Measurements from ENCODE around the gene CERS6. TPM values are rescaled to one million over a fixed set of nuclear protein-coding genes. Genes with fewer than 3 reads are reported as not detected.

The CERS6 gene
- total RNA-seq, 1 donor from 2014 or later: 9.3 TPM

GRCh38 chr2:168608796-168609195, 152.7 kb downstream of the CERS6 start:
- ATAC-seq (no peak), DNase-seq (ENCODE audit: low spot score) (no peak)
- intact Hi-C loops (cut with DNase I): no loop called here

GRCh38 chr2:168611091-168611490, 155.0 kb downstream of the CERS6 start:
- intact Hi-C loops (cut with DNase I): no loop called here
- DNase-seq (ENCODE audit: low spot score) (no peak), ATAC-seq (no peak)

GRCh38 chr2:168611896-168612650, 156.0 kb downstream of the CERS6 start:
- intact Hi-C loops (cut with DNase I): no loop called here
- ATAC-seq (no peak), DNase-seq (ENCODE audit: low spot score) (no peak)

GRCh38 chr2:168612719-168613118, 156.6 kb downstream of the CERS6 start:
- ATAC-seq (no peak), DNase-seq (ENCODE audit: low spot score) (no peak)
- intact Hi-C loops (cut with DNase I): no loop called here

- intact Hi-C loops (cut with DNase I): no loop called here
- no peak for ATAC-seq
- DNase-seq (ENCODE audit: low spot score): no peak
These were observed 157.5 kb downstream of the CERS6 start for GRCh38 chr2:168613551-168613950.

GRCh38 chr2:168614172-168615018, 158.3 kb downstream of the CERS6 start:
- intact Hi-C loops (cut with DNase I): no loop called here
- ATAC-seq: no peak
- no peak for DNase-seq (ENCODE audit: low spot score)

GRCh38 chr2:168620554-168620953, 164.5 kb downstream of the CERS6 start:
- ATAC-seq: no peak
- no peak for DNase-seq (ENCODE audit: low spot score)
- intact Hi-C loops (cut with DNase I): no loop called here

- intact Hi-C loops (cut with DNase I): no loop called here
- DNase-seq (ENCODE audit: low spot score): no peak
- ATAC-seq: no peak
These were observed 166.5 kb downstream of the CERS6 start for GRCh38 chr2:168622559-168622958.

GRCh38 chr2:168624028-168624427, 168.0 kb downstream of the CERS6 start:
- intact Hi-C loops (cut with DNase I): no loop called here
- DNase-seq (ENCODE audit: low spot score) (no peak), ATAC-seq (no peak)

GRCh38 chr2:168626096-168626495, 170.0 kb downstream of the CERS6 start:
- no peak for ATAC-seq
- intact Hi-C loops (cut with DNase I): no loop called here
- no peak for DNase-seq (ENCODE audit: low spot score)

- intact Hi-C loops (cut with DNase I): no loop called here
- DNase-seq (ENCODE audit: low spot score) (no peak), ATAC-seq (no peak)
These were observed 170.6 kb downstream of the CERS6 start for GRCh38 chr2:168626647-168627046.

GRCh38 chr2:168632709-168633121, 176.6 kb downstream of the CERS6 start:
- DNase-seq (ENCODE audit: low spot score): no peak
- intact Hi-C loops (cut with DNase I): no loop called here
- peak; percentile 68 for ATAC-seq

GRCh38 chr2:168633200-168633599, 177.1 kb downstream of the CERS6 start:
- ATAC-seq (peak; percentile 43), DNase-seq (ENCODE audit: low spot score) (no peak)
- intact Hi-C loops (cut with DNase I): no loop called here

GRCh38 chr2:168633895-168634294, 177.8 kb downstream of the CERS6 start:
- no peak for DNase-seq (ENCODE audit: low spot score)

GRCh38 chr2:168635065-168635577, 179.0 kb downstream of the CERS6 start:
- intact Hi-C loops (cut with DNase I): no loop called here
- ATAC-seq (peak; percentile 72), DNase-seq (ENCODE audit: low spot score) (peak; percentile 63)

More at GRCh38 chr2:168633895-168634294, 177.8 kb downstream of the CERS6 start:
- intact Hi-C loops (cut with DNase I): no loop called here
- no peak for ATAC-seq

GRCh38 chr2:168639018-168639417, 182.9 kb downstream of the CERS6 start:
- ATAC-seq (no peak), DNase-seq (ENCODE audit: low spot score) (no peak)
- intact Hi-C loops (cut with DNase I): no loop called here

- ATAC-seq: peak; percentile 79
- intact Hi-C loops (cut with DNase I): no loop called here
- DNase-seq (ENCODE audit: low spot score): no peak
These were observed 183.4 kb downstream of the CERS6 start for GRCh38 chr2:168639441-168639898.

- intact Hi-C loops (cut with DNase I): no loop called here
- no peak for DNase-seq (ENCODE audit: low spot score)
- ATAC-seq: no peak
These were observed 184.0 kb downstream of the CERS6 start for GRCh38 chr2:168640039-168640438.

GRCh38 chr2:168641636-168642035, 185.6 kb downstream of the CERS6 start:
- no peak for DNase-seq (ENCODE audit: low spot score)
- intact Hi-C loops (cut with DNase I): no loop called here
- ATAC-seq: no peak

GRCh38 chr2:168642873-168643272, 186.8 kb downstream of the CERS6 start:
- DNase-seq (ENCODE audit: low spot score): no peak
- intact Hi-C loops (cut with DNase I): no loop called here
- no peak for ATAC-seq

All from sciatic nerve (tissue), 2 donors.